Panc1 (cell line): ENCODE measurements around the gene HMCN2. TPM values are rescaled to one million over a fixed set of nuclear protein-coding genes. Genes with fewer than 3 reads are reported as not detected.

Experiments
- ATAC-seq: fragments of 200-7000 bp; cut with Tn5 transposase; 2 replicates; pipeline ENCODE4 v1.9.1; 2020; ENCODE audit warnings: mild to moderate bottlenecking, moderate library complexity
- BruUV-seq: library from RNA; stranded (reverse); fragments of 400-500 nt; replicated peaks from 2 replicates; lab custom pipeline; 2021; lab: Mats Ljungman, UMichigan
- CTCF ChIA-PET: fragments of 300-600 bp; sonication (Branson Sonifier 250); formaldehyde crosslinking; loops from one replicate; lab custom pipeline; 2022; ENCODE audit warnings: antibody characterized with exemption; lab: Charles Lee
- POLR2A ChIA-PET: fragments of 300-600 bp; sonication (Branson Sonifier 250); formaldehyde crosslinking; loops from one replicate; lab custom pipeline; 2022; ENCODE audit warnings: antibody characterized with exemption; lab: Charles Lee
- DNase-seq: peaks from one replicate; pipeline ENCODE4 v3.0.0-alpha.2; 2010; ENCODE audit warnings: low read depth, low spot score
- H3K27ac ChIP-seq: 2 replicates; pipeline ENCODE4 v1.5.1; 2011; ENCODE audit warnings: mild to moderate bottlenecking, low read length, inconsistent platforms
- H3K27me3 ChIP-seq: fragments of 200-500 bp; sonication (Bioruptor generic); 2 replicates; pipeline ENCODE4 v1.6.0; 2014; ENCODE audit warnings: low read length, inconsistent platforms; ENCODE audit not compliant: control insufficient read depth, insufficient read depth
- H3K36me3 ChIP-seq: fragments of 200-500 bp; sonication (Bioruptor generic); 2 replicates; pipeline ENCODE4 v1.5.1; 2014; ENCODE audit warnings: inconsistent platforms, mild to moderate bottlenecking, low read length, moderate library complexity; ENCODE audit not compliant: control insufficient read depth, insufficient read depth
- H3K4me1 ChIP-seq: 2 replicates; pipeline ENCODE4 v1.5.1; 2011; ENCODE audit warnings: inconsistent platforms, mild to moderate bottlenecking, low read length, moderate library complexity; ENCODE audit not compliant: control insufficient read depth, insufficient read depth
- H3K4me3 ChIP-seq, 2 experiments: 2 replicates each; pipeline ENCODE4 v1.5.1; 2011 to 2012; ENCODE audit warnings: low read depth in 2 of 2, low read length in 2 of 2, mild to moderate bottlenecking in 2 of 2, inconsistent platforms in 1 of 2, moderate library complexity in 1 of 2
- H3K9me3 ChIP-seq: fragments of 200-500 bp; sonication (Bioruptor generic); 2 replicates; pipeline ENCODE4 v1.5.1; 2014; ENCODE audit warnings: low read depth, mild to moderate bottlenecking, inconsistent platforms, low read length, moderate library complexity; ENCODE audit not compliant: control insufficient read depth, insufficient read depth
- POLR2AphosphoS5 ChIP-seq: IDR thresholded peaks from 2 replicates; pipeline ENCODE4 v1.6.1; 2012; ENCODE audit warnings: mild to moderate bottlenecking, low read depth, low read length, moderate library complexity
- REST ChIP-seq, 2 experiments: IDR thresholded peaks; 2 replicates each; pipeline ENCODE4 v1.6.1; 2011 to 2012; ENCODE audit warnings: low read depth in 2 of 2, control low read depth in 1 of 2, low read length in 1 of 2, mild to moderate bottlenecking in 1 of 2, moderate library complexity in 1 of 2; ENCODE audit not compliant: insufficient read depth in 1 of 2
- SIN3A ChIP-seq: IDR thresholded peaks from 2 replicates; pipeline ENCODE4 v1.6.1; 2012; ENCODE audit warnings: low read depth, mild to moderate bottlenecking, low read length, moderate library complexity, borderline replicate concordance; ENCODE audit not compliant: insufficient read depth
- TCF7L2 ChIP-seq: IDR thresholded peaks from 2 replicates; pipeline ENCODE4 v1.6.1; 2011; ENCODE audit warnings: mild to moderate bottlenecking, low read depth, low read length, inconsistent platforms
- in situ Hi-C: cut with HindIII; loops from 2 replicates; pipeline ENCODE4 v1.10.0; 2016; ENCODE audit warnings: low sequenced_read_pairs, low pct_unique_long_range_greater_than_20kb
- intact Hi-C: fragments of 100-400 bp; cut with micrococcal nuclease; formaldehyde crosslinking; loops from one replicate; pipeline ENCODE4 v1.10.0; 2022; ENCODE audit not compliant: unreplicated experiment
- total RNA-seq: library from RNA; stranded (reverse); gene quantifications from one replicate; pipeline ENCODE4 v1.2.1, GENCODE V29; 2021; ENCODE audit not compliant: unreplicated experiment
- TF ChIP-seq, protein P1 (sequence below): fragments of 450-650 bp; IDR thresholded peaks from 2 replicates; pipeline ENCODE4 v1.5.1; 2017; ENCODE audit warnings: mild to moderate bottlenecking

HMCN2 gene
- total RNA-seq, 1 experiment from 2014 or later: 0.05 TPM

GRCh38 chr9:130387905-130388304, 122.3 kb downstream of the HMCN2 start:
- no TSS peak for BruUV-seq
- TF ChIP-seq POLR2AphosphoS5 (no peak), REST (IDR thresholded peaks at IDR 0.05; ENCODE audit: insufficient read depth in 1 of 2, low read depth in 2 of 2, low read length in 1 of 2) (no peak), TCF7L2 (no peak), SIN3A (no peak)
- TF ChIP-seq, protein P1, sequence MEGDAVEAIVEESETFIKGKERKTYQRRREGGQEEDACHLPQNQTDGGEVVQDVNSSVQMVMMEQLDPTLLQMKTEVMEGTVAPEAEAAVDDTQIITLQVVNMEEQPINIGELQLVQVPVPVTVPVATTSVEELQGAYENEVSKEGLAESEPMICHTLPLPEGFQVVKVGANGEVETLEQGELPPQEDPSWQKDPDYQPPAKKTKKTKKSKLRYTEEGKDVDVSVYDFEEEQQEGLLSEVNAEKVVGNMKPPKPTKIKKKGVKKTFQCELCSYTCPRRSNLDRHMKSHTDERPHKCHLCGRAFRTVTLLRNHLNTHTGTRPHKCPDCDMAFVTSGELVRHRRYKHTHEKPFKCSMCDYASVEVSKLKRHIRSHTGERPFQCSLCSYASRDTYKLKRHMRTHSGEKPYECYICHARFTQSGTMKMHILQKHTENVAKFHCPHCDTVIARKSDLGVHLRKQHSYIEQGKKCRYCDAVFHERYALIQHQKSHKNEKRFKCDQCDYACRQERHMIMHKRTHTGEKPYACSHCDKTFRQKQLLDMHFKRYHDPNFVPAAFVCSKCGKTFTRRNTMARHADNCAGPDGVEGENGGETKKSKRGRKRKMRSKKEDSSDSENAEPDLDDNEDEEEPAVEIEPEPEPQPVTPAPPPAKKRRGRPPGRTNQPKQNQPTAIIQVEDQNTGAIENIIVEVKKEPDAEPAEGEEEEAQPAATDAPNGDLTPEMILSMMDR: no peak
- Histone ChIP-seq H3K27me3 (no peaks in the 10 kb centered on the region), H3K9me3 (no peaks in the 10 kb centered on the region), H3K27ac (no peak overlapping the region), H3K4me1 (no peaks in the 10 kb centered on the region), H3K4me3 (no peak overlapping the region), H3K36me3 (no peaks in the 10 kb centered on the region)
- ATAC-seq (no peak), DNase-seq (no peak)
- ChIA-PET POLR2A (no interaction called here), CTCF (no interaction called here)
- intact Hi-C loops: no loop called here
- in situ Hi-C loops: no loop called here

DNA sequence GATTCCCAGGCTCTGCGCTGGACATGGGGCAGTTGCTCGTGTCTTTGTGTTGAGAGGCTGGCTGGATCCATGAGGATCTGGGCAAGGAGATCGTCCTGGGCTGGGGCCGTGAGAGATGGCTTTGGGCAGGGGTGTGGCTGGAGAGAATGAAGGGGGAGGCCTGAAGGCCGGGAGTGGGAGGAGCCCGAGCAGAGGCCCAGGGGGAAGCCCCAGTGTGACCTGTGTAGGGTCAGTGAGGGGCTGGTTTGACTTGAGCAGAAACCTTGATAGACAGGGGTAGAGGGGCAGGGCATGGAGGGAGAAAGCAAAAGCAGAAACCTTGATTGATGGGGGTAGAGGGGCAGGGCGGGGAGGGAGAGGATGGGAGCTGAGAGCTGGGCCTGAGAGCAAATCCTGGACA, 124.8 kb downstream of the HMCN2 start:
- Histone ChIP-seq H3K9me3 (no peaks in the 10 kb centered on the region), H3K4me3 (no peak overlapping the region), H3K36me3 (no peaks in the 10 kb centered on the region), H3K27ac (no peak overlapping the region), H3K27me3 (no peaks in the 10 kb centered on the region), H3K4me1 (no peaks in the 10 kb centered on the region)
- intact Hi-C loops (no loop called here), in situ Hi-C loops (no loop called here)
- BruUV-seq: no TSS peak
- DNase-seq (no peak), ATAC-seq (no peak)
- CTCF ChIA-PET: no interaction called here
- TF ChIP-seq SIN3A (no peak), TCF7L2 (no peak), REST (IDR thresholded peaks at IDR 0.05; ENCODE audit: insufficient read depth in 1 of 2, low read depth in 2 of 2, low read length in 1 of 2) (no peak), POLR2AphosphoS5 (no peak)
- TF ChIP-seq, protein P1: no peak
- POLR2A ChIA-PET: no interaction called here
